Mammary epithelial cell (primary cell): ENCODE results near the gene MARF1.

ENCODE experiments used
- CTCF ChIP-seq, 2 donors: IDR thresholded peaks in 1 of 2; conservative IDR thresholded peaks in 1 of 2; 2 replicates each; pipeline ENCODE4 v1.5.1; 2011 to 2012; ENCODE audit warnings: inconsistent platforms in 2 of 2, low read length in 2 of 2, mild to moderate bottlenecking in 2 of 2, control low read depth in 1 of 2, low read depth in 1 of 2; ENCODE audit not compliant: insufficient read depth in 1 of 2; ENCODE audit errors: extremely low read depth in 1 of 2
- EZH2 ChIP-seq: IDR thresholded peaks from 2 replicates; pipeline ENCODE4 v1.6.1; 2012; ENCODE audit warnings: low read length, inconsistent platforms, borderline replicate concordance

- TF ChIP-seq EZH2 (no peak), CTCF (conservative IDR thresholded peaks at IDR 0.05 in 1 of 2, IDR thresholded peaks at IDR 0.05 in 1 of 2; ENCODE audit: extremely low read depth in 1 of 2, insufficient read depth in 1 of 2, low read depth in 1 of 2, low read length in 2 of 2) (no peak)
Measured at GRCh38 chr16:15556130-15556529, 86.8 kb downstream of the MARF1 start.
